GM12873 (cell line): ENCODE measurements around the gene NUPR1.

Source experiments
- CTCF ChIP-seq: IDR thresholded peaks from 2 replicates; pipeline ENCODE4 v1.5.1; 2012; ENCODE audit warnings: low read depth, mild to moderate bottlenecking, moderate library complexity, low read length, control low read depth; ENCODE audit not compliant: insufficient read depth; ENCODE audit errors: missing control alignments

NUPR1 gene

GRCh38 chr16:28497386-28497785 lies 41.4 kb downstream of the NUPR1 start:
- no peak for TF ChIP-seq CTCF

GRCh38 chr16:28496844-28497243 lies 41.9 kb downstream of the NUPR1 start:
- TF ChIP-seq CTCF, result no peak

- no peak for TF ChIP-seq CTCF
Observed at GRCh38 chr16:28495795-28496749, 42.7 kb downstream of the NUPR1 start.

GRCh38 chr16:28495098-28495793 lies 43.5 kb downstream of the NUPR1 start:
- no peak for TF ChIP-seq CTCF

- no peak for TF ChIP-seq CTCF
Observed at GRCh38 chr16:28494121-28494851, 44.5 kb downstream of the NUPR1 start, which contains the start of gene APOBR. Gene APOBR (plus strand): TSS chr16:28494643. CDS start chr16:28494682, 39 bp downstream.

- TF ChIP-seq CTCF, result no peak
Observed at GRCh38 chr16:28492511-28492910, 46.3 kb downstream of the NUPR1 start.
